OCI-LY3 (cell line): ENCODE results near the gene RTF1.

ENCODE experiments used
- CTCF ChIP-seq: fragments of 200-600, 300-600 bp; sonication (generic); IDR thresholded peaks from 2 replicates; pipeline ENCODE4 v1.5.1; 2014; ENCODE audit warnings: antibody characterized with exemption, low read length, low read depth
- EZH2phosphoT487 ChIP-seq: fragments of 200-600 bp; shearing (Covaris generic); IDR thresholded peaks from 2 replicates; pipeline ENCODE4 v1.6.1; 2018; ENCODE audit warnings: antibody characterized with exemption, mixed run types, low read depth

- no peak for TF ChIP-seq CTCF
- TF ChIP-seq EZH2phosphoT487: no peak
These were observed 712 bp downstream of the RTF1 start for GRCh38 chr15:41417418-41418195.
